ENCODE data around the gene ABCC8. TPM values are rescaled to one million over a fixed set of nuclear protein-coding genes. Genes with fewer than 3 reads are reported as not detected.

ABCC8 gene
- total RNA-seq (2022; extraction: Qiagen RNA extraction), result 1.5 to 2.3 TPM (median 1.8 TPM) in 5 replicates

GRCh38 chr11:17476317-17477083 is at the start of gene ABCC8:
Gene ABCC8, minus strand, starts transcription at chr11:17476845. Its CDS starts 69 bp downstream, at chr11:17476776.

GRCh38 chr11:17388609-17389210 is 87.9 kb downstream of the ABCC8 start, which contains the start of gene KCNJ11:
Gene KCNJ11, minus strand, starts transcription at chr11:17388659. Its CDS starts 568 bp downstream, at chr11:17388091.

GRCh38 chr11:17351510-17352176 is 125.0 kb downstream of the ABCC8 start, which contains the start of gene NCR3LG1:
Gene NCR3LG1, plus strand, starts transcription at chr11:17351800. Its CDS starts 170 bp downstream, at chr11:17351970.

Other genes with a start within 250 kb of the ABCC8 start
- 26.6 to 34.0 TPM (median 31.9 TPM) in 5 replicates for gene NUCB2, start 200.1 kb downstream of the ABCC8 start, total RNA-seq (2022; extraction: Qiagen RNA extraction)
- gene NCR3LG1, start 125.0 kb downstream of the ABCC8 start, total RNA-seq (2022; extraction: Qiagen RNA extraction), result 1.7 to 2.6 TPM (median 2.3 TPM) in 5 replicates
- 0.30 to 0.60 TPM (median 0.45 TPM) in 5 replicates for gene KCNJ11, start 88.2 kb downstream of the ABCC8 start, total RNA-seq (2022; extraction: Qiagen RNA extraction)
- 0.59 to 1.5 TPM (median 1.0 TPM) in 5 replicates for gene USH1C, start 67.6 kb upstream of the ABCC8 start, total RNA-seq (2022; extraction: Qiagen RNA extraction)
- gene OTOG, start 70.4 kb upstream of the ABCC8 start, total RNA-seq (2022; extraction: Qiagen RNA extraction), result not detected in 5 replicates
- not detected in 5 replicates for gene MYOD1, start 242.7 kb upstream of the ABCC8 start, total RNA-seq (2022; extraction: Qiagen RNA extraction)